H1 (cell line): ENCODE results near the gene GYPE. TPM values are rescaled to one million over a fixed set of nuclear protein-coding genes. Genes with fewer than 3 reads are reported as not detected.
"Not testable (repeated sequence)": the region's sequence is repeated elsewhere in the genome, so short reads cannot be mapped to it uniquely, and the experiment has no call there.

Source experiments
- CTCF ChIA-PET: fragments of 300-600 bp; sonication (Branson Sonifier 250); formaldehyde crosslinking; loops from one replicate; lab custom pipeline; 2021; ENCODE audit not compliant: partially characterized antibody; lab: Charles Lee
- POLR2A ChIA-PET: fragments of 300-600 bp; sonication (Branson Sonifier 250); formaldehyde crosslinking; loops from one replicate; lab custom pipeline; 2021; ENCODE audit warnings: inconsistent platforms; ENCODE audit not compliant: partially characterized antibody; lab: Charles Lee
- DNase-seq, 2 experiments: peaks; one replicate each; pipeline versions ENCODE4 v3.0.0 to v3.0.0-alpha.2; 2010 to 2022; ENCODE audit warnings: low spot score in 2 of 2, low read depth in 1 of 2, mixed read lengths in 1 of 2
- FAIRE-seq: peaks from 2 replicates; lab custom pipeline; 2011; peaks lifted over from hg19 to GRCh38; lab: Jason Lieb, UNC
- H2AFZ ChIP-seq: 2 replicates; pipeline ENCODE4 v1.8.1; 2012; ENCODE audit warnings: low read length, inconsistent platforms
- H2AK5ac ChIP-seq: 2 replicates; pipeline ENCODE4 v1.6.1; 2013; ENCODE audit warnings: low read depth, low read length
- H2BK120ac ChIP-seq: replicated peaks from 2 replicates; pipeline ENCODE3; 2013; ENCODE audit warnings: low read depth, low read length, inconsistent platforms
- H2BK12ac ChIP-seq: 2 replicates; pipeline ENCODE4 v1.6.1; 2013; ENCODE audit warnings: low read depth, low read length
- H2BK15ac ChIP-seq: 2 replicates; pipeline ENCODE4 v1.6.1; 2013; ENCODE audit warnings: low read length
- H2BK20ac ChIP-seq: 2 replicates; pipeline ENCODE4 v1.6.1; 2013; ENCODE audit warnings: low read length
- H2BK5ac ChIP-seq: 2 replicates; pipeline ENCODE4 v1.6.1; 2013; ENCODE audit warnings: low read depth, low read length
- H3K14ac ChIP-seq: 2 replicates; pipeline ENCODE4 v1.6.1; 2013; ENCODE audit warnings: inconsistent platforms; ENCODE audit not compliant: insufficient read length
- H3K18ac ChIP-seq: 2 replicates; pipeline ENCODE4 v1.6.1; 2013; ENCODE audit warnings: low read length; ENCODE audit errors: extremely low read depth
- H3K23ac ChIP-seq: 2 replicates; pipeline ENCODE4 v1.6.1; 2013; ENCODE audit warnings: inconsistent platforms; ENCODE audit not compliant: insufficient read length
- H3K23me2 ChIP-seq: 2 replicates; pipeline ENCODE4 v1.6.1; 2013; ENCODE audit warnings: low read depth, low read length
- H3K27ac ChIP-seq: 2 replicates; pipeline ENCODE4 v1.6.1; 2011; ENCODE audit warnings: low read depth, low read length, inconsistent platforms
- H3K27me3 ChIP-seq, 4 experiments: replicated peaks in 1 of 4; 1 replicate in 1 of 4; 2 replicates in 3 of 4; pipeline versions ENCODE4 v1.6.1 to v1.8.1; 2011 to 2013; ENCODE audit warnings: low read length in 3 of 4, mild to moderate bottlenecking in 3 of 4, inconsistent platforms in 2 of 4, mixed read lengths in 2 of 4, moderate library complexity in 1 of 4; ENCODE audit not compliant: control insufficient read depth in 3 of 4, insufficient read depth in 3 of 4; ENCODE audit errors: extremely low read depth in 1 of 4
- H3K36me3 ChIP-seq, 4 experiments: 2 replicates each; pipeline versions ENCODE4 v1.6.1 to v1.8.1; 2011 to 2013; ENCODE audit warnings: mild to moderate bottlenecking in 4 of 4, low read length in 3 of 4, moderate library complexity in 2 of 4, control low read depth in 1 of 4, inconsistent platforms in 1 of 4; ENCODE audit not compliant: insufficient read depth in 4 of 4, control insufficient read depth in 2 of 4
- H3K4ac ChIP-seq: replicated peaks from 2 replicates; pipeline ENCODE3; 2013; ENCODE audit warnings: low read length, low read depth, mixed read lengths, inconsistent platforms; ENCODE audit not compliant: insufficient read length
- H3K4me1 ChIP-seq, 4 experiments: replicated peaks in 1 of 4; 1 replicate in 1 of 4; 2 replicates in 3 of 4; pipeline versions ENCODE4 v1.6.1 to v1.8.1; 2011 to 2013; ENCODE audit warnings: low read length in 3 of 4, inconsistent platforms in 2 of 4, mixed read lengths in 1 of 4; ENCODE audit not compliant: insufficient read depth in 4 of 4, control insufficient read depth in 3 of 4
- H3K4me2 ChIP-seq, 2 experiments: 2 replicates each; pipeline versions ENCODE4 v1.6.1 to v1.8.1; 2011 to 2013; ENCODE audit warnings: low read depth in 2 of 2, low read length in 2 of 2, control low read depth in 1 of 2, inconsistent platforms in 1 of 2, mild to moderate bottlenecking in 1 of 2; ENCODE audit not compliant: insufficient read depth in 1 of 2
- H3K4me3 ChIP-seq, 4 experiments: fragments of 200-600, 300-600 bp in 1 of 4; sonication (generic), shearing (Covaris generic), sonication (Bioruptor Twin) in 1 of 4; 2 replicates each; pipeline versions ENCODE4 v1.5.1 to v1.8.1; 2011 to 2016; ENCODE audit warnings: low read length in 4 of 4, low read depth in 3 of 4, control low read depth in 2 of 4, inconsistent platforms in 2 of 4, mild to moderate bottlenecking in 2 of 4, mixed read lengths in 1 of 4, moderate library complexity in 1 of 4; ENCODE audit not compliant: insufficient read depth in 2 of 4; ENCODE audit errors: extremely low read depth in 1 of 4
- H3K56ac ChIP-seq: replicated peaks from 2 replicates; pipeline ENCODE3; 2013; ENCODE audit warnings: low read depth, mild to moderate bottlenecking, mixed read lengths, low read length, inconsistent platforms; ENCODE audit not compliant: insufficient read length
- H3K79me1 ChIP-seq: 2 replicates; pipeline ENCODE4 v1.6.1; 2013; ENCODE audit warnings: low read depth, low read length, control low read depth
- H3K79me2 ChIP-seq, 2 experiments: 2 replicates each; pipeline versions ENCODE4 v1.6.1 to v1.8.1; 2012 to 2013; ENCODE audit warnings: low read length in 2 of 2, mild to moderate bottlenecking in 2 of 2, inconsistent platforms in 1 of 2; ENCODE audit not compliant: insufficient read depth in 2 of 2, control insufficient read depth in 1 of 2
- H3K9ac ChIP-seq, 4 experiments: replicated peaks in 1 of 4; 1 replicate in 1 of 4; 2 replicates in 3 of 4; pipeline versions ENCODE4 v1.6.1 to v1.8.1; 2011 to 2013; ENCODE audit warnings: low read depth in 3 of 4, low read length in 3 of 4, control low read depth in 2 of 4, mild to moderate bottlenecking in 2 of 4, moderate library complexity in 2 of 4, inconsistent platforms in 1 of 4; ENCODE audit errors: extremely low read depth in 1 of 4
- H3K9me3 ChIP-seq, 2 experiments: 2 replicates each; pipeline versions ENCODE4 v1.6.1 to v1.8.1; 2012 to 2013; ENCODE audit warnings: mild to moderate bottlenecking in 2 of 2, moderate library complexity in 2 of 2, control low read depth in 1 of 2, inconsistent platforms in 1 of 2, low read depth in 1 of 2, low read length in 1 of 2, mixed read lengths in 1 of 2; ENCODE audit not compliant: insufficient read depth in 2 of 2
- H4K20me1 ChIP-seq, 2 experiments: replicated peaks in 1 of 2; 2 replicates each; pipeline versions ENCODE3 to v1.8.1; 2011 to 2013; ENCODE audit warnings: inconsistent platforms in 2 of 2, low read length in 2 of 2, mild to moderate bottlenecking in 1 of 2; ENCODE audit not compliant: insufficient read depth in 2 of 2, control insufficient read depth in 1 of 2
- H4K5ac ChIP-seq: 2 replicates; pipeline ENCODE4 v1.6.1; 2013; ENCODE audit warnings: low read length, low read depth, mixed read lengths, inconsistent platforms; ENCODE audit not compliant: insufficient read length
- H4K8ac ChIP-seq: 2 replicates; pipeline ENCODE4 v1.8.0; 2013; ENCODE audit warnings: mild to moderate bottlenecking, moderate library complexity, low read length, inconsistent platforms; ENCODE audit not compliant: insufficient read depth; ENCODE audit errors: extremely low read depth
- H4K91ac ChIP-seq: replicated peaks from 2 replicates; pipeline ENCODE3; 2013; ENCODE audit warnings: low read length, mixed read lengths, inconsistent platforms; ENCODE audit not compliant: insufficient read length
- WGBS, 2 experiments: shearing (Covaris generic) in 1 of 2; methylation state at CpG; one replicate each; pipeline versions ENCODE4 v1.1.6 to v1.1.7; 2013 to 2015; ENCODE audit warnings: low lambda C conversion rate in 2 of 2, mixed read lengths in 2 of 2, inconsistent platforms in 1 of 2, low coverage in 1 of 2, missing lambda C conversion rate in 1 of 2; ENCODE audit not compliant: insufficient replicate concordance in 2 of 2, insufficient coverage in 1 of 2, insufficient read length in 1 of 2; ENCODE audit errors: extremely low coverage in 1 of 2, missing lambda C conversion rate in 1 of 2; 5-methylcytosine and 5-hydroxymethylcytosine counted together
- polyA plus RNA-seq, 7 experiments: library from polyadenylated mRNA; depleted of rRNA in 3 of 7; stranded (reverse) in 5 of 7; unstranded in 2 of 7; fragments of >200 nt in 5 of 7; fragments of 200-250 nt in 2 of 7; gene quantifications; 1 replicate in 5 of 7; 2 replicates in 1 of 7; 4 replicates in 1 of 7; pipeline versions ENCODE4 v1.2.1 to v1.2.3, GENCODE V29; 2011 to 2013; ENCODE audit warnings: missing spikeins in 2 of 7, mixed read lengths in 2 of 7
- total RNA-seq: library from RNA; stranded (reverse); fragmentation: NEBNext Ultra II Directional; extraction: Animal tissue kit (Norgen Biotek cat#: 25700); gene quantifications from 2 replicates; pipeline ENCODE4 v1.2.1, GENCODE V29; 2021

The GYPE gene
- total and polyA plus RNA-seq, 2 of the 8 experiments (the other 6 are each of a cell fraction or from before 2014, with no cell fraction given) = not detected

GRCh38 chr4:143862716-143863115 is 42.6 kb downstream of the GYPE start:
- POLR2A ChIA-PET = not testable (repeated sequence)

More at GRCh38 chr4:143862716-143863115, 42.6 kb downstream of the GYPE start:
- H3K4ac ChIP-seq, H3K23me2 ChIP-seq, H2BK120ac ChIP-seq, H3K27me3 ChIP-seq, H3K9me3 ChIP-seq, H2AFZ ChIP-seq, H3K14ac ChIP-seq, H3K23ac ChIP-seq, H2BK12ac ChIP-seq, H3K79me1 ChIP-seq, H3K4me2 ChIP-seq, H4K20me1 ChIP-seq, H3K27ac ChIP-seq, H2BK15ac ChIP-seq, H3K4me3 ChIP-seq, H3K56ac ChIP-seq, H2BK20ac ChIP-seq, H3K4me1 ChIP-seq, H2AK5ac ChIP-seq, H4K5ac ChIP-seq, H3K79me2 ChIP-seq, FAIRE-seq, H3K18ac ChIP-seq, H4K8ac ChIP-seq, DNase-seq, H3K9ac ChIP-seq, H4K91ac ChIP-seq, CTCF ChIA-PET, H2BK5ac ChIP-seq, H3K36me3 ChIP-seq: not testable (repeated sequence)
- WGBS, 2 experiments = 100% methylated on average over 1 of the region's 1 CpG; no CpG with 5 or more reads in 1 of the 2 experiments
